ENCODE results near the gene ATXN2.
"Not testable (repeated sequence)": the region's sequence is repeated elsewhere in the genome, so short reads cannot be mapped to it uniquely, and the experiment has no call there.

Gene ATXN2

GRCh38 chr12:111413442-111414086 is 185.6 kb downstream of the ATXN2 start:
- no peak for DNase-seq

DNA sequence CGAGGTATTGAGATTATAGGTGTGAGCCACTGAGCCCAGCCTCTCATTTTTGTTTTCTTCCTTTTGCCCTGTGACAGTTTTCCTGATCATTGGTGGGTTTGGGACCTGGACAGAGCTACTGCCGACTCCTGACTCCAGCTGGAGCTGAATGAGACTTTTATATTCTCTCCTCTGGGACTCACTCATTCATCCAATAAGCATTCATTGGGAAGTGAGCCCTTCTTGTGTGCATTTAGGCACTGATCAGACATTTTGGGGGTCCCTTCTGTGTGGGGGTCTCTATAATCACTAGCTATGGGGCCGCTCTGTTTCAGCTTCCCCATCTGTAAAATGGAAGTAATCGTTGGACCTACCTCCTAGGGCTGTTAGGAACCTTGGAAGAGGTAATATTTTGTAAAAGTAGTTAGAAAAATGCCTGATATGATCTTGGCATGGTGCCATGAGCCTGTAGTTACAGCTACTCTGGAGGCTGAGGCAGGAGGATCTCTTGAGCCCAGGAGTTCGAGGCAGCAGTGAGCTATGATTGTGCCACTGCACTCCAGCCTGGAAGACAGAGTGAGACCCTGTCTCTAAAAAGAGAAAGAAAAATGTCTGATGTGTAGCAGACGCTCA is 186.2 kb downstream of the ATXN2 start:
- no peak for DNase-seq

DNA sequence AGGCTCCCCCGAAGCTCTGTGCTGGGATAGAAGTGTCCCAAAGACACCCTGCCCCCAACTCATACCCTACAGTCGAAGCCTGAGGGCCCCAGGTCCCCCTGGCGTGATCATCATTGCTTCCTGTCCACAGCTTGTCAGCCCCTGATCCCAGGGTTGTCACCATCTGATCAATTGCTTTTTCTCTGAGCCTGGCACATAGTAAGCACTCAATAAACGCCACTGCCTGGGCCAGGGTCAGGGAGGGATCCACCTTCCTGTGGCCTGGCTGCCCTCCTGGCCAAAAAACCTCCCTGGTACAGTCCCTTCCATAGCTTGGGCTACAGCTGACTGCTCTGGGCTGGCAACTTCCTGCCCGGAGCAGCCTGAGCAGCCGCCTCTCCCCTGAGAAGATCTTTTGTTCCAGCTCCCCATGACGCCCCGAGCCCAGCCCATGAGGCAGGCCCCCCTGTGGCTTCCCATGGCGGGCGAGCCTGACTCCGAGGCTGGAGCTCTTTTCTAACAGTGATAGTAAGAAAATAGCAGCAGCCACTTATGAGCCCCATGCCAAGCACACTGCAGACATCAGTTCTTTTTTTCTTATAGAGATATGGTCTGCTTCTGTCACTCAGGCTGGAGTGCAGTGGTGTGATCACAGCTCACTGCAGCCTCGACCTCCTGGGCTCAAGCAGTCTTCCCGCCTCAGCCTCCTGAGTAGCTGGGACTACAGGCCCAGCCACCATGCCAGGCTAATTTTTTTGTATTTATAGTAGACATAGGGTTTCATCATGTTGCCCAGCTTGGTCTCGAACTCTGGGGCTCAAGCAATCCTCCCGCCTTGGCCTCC is 186.9 kb downstream of the ATXN2 start:
- DNase-seq: no peak

DNA sequence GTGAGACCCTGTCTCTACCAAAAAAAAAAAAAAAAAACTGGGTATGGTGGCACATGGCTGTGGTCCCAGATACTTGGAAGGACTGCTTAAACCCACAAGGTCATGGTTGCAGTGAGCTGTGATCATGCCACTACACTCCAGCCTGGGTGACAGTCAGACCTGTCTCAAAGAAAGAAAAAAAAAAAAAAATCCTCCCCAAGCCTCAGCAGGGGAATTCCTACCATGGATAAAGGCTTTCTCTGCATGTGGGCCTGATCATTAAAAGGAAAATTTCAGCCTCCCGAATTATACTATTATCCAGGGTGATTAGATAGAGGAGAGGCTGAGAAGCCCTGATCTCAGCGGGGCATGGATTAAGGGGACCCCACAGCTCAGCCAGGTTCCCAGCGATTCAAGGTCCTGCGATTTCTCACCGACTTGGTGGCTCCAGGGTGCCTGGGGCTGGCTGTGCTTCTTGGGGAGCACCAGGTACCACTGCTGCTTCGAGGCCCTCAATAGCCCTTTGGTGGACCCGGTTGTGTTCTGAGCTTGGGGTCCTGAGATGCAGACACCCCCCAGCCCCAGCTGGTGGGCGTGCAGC is 187.8 kb downstream of the ATXN2 start:
- no peak for DNase-seq

- no peak for DNase-seq
Observed at GRCh38 chr12:111410431-111411184, 188.5 kb downstream of the ATXN2 start.

DNA sequence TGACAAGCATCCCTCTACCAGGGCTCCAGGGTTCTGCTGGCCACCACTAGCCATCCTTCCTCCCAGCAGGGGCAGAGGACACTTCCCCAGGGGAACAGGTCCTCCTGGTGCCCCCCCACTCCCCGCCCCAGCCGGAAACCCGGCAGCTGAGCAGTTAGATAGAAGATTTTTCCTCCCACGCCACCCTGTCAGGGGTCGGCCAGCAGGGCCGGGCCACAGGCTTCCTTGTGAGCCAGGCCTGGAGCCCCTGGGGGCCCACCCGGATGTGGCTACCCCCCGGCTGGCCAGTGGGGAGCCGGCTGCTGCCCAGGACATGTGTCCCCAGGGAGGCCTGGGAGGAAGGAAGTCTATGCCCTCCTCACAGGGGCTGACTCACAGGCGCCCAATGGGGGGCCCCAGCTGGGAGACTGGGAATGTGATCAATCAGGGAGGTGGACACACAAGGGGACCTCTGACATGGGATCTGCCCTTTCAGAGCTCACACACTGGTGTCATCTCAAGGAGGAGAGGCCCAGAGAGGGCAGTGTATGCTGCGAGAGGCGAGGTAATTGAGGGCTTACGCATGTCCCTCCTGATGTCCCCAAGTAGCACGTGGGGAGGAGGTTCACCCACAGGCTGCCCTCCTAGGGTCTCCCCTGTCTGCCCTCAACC is 189.2 kb downstream of the ATXN2 start:
- peak; percentile 76 for DNase-seq

DNA sequence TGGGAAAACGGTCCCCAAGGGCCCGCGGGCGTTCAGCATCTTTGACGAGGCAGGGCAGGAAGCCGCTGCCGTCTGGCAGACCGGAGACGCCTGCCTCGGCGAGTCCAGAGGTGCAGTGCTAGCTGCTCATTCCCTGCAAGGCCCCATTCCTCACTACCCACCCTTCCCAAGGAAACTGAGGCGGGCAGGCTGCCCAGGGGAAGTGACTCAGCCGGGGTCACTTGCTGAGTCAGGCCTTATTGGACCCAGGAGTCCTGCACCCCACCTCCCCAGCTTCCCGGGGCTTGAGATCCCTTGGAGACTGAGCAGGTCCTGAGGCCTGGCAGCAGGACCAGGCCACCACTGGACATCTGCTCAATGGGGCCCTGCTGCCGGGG is 189.7 kb downstream of the ATXN2 start:
- no peak for DNase-seq

GRCh38 chr12:111408686-111409402 is 190.3 kb downstream of the ATXN2 start:
- DNase-seq: no peak

GRCh38 chr12:111408116-111408440 is 191.0 kb downstream of the ATXN2 start:
- DNase-seq: no peak

DNA sequence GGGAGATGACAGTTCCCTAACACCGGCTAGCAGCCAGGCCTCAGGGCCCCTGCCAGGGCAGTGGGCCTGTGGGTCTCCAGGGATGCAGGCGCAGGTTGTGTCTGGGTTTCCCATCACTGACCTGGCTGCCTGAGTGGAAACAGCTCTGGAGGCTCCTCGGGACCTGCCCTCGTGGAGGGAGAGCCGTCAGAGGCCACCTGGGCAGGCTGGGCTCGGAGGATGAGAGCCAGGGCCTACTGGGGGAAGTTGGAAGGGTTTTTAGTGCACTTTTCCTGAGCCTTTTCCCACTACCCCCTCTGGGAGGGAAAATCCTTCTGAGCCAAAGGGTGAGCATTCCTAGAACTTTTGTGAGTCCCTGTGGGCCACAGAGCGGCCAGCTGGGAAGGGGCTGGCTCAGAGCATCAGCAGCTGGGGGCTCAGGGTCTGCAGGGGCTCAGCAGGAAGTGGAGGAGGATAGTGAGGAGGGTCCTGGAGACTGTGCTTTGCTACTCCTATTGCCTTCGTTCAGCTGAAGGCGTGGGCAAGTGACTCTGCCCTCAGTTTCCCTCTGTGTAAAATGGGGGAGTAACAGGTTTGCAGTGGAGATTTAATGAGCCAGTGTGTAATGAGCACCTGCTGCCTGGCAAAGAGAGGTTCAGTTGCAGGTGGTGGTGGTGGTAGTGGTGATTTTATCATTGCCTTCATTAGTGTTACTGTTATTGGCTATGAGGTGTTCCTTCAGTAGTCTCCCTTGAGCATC is 191.6 kb downstream of the ATXN2 start:
- DNase-seq: no peak

DNA sequence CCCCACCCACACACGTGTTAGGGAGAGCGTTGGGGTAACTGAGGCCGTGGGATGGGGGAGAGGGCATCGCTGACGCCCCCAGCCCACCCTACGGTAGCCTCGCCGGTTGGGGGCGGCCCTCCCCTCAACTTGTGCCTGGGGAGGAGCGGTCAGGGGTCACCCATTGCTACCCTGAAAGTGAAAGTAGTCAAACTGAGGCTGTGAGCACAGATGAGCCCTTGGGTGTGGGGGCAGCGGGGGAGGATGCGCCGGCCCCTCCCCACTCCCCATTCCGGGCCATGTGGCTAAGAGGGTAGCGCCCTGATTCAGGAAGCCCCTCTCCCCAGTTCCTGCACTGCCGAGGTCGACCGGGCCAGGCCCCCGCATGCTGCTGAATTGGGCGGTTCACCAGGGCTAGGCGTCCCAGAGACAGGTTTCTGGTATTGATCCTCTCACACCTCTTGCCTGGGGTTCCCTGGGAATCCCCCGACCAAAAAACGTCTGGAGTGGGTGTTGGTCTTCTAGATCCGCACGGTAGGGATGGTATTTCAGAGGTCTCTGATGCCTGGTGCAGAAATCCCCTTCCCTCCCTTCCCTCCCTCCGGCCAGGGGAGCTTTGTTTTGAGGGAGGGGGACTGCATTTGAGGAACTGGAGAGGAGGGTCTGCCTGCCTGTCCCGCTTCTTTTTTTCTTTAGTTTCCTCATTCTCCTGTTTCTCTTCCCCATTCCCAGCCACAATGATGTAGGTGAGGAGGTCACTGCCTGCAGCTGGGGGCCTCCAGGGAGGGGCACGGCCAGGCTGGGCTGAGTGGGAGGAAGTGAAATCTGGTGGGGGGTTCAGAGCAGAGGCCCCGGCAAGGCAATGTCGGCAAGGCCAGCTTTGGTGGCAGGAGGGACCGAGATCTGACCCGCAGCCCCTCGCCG is 192.4 kb downstream of the ATXN2 start:
- no peak for DNase-seq

DNA sequence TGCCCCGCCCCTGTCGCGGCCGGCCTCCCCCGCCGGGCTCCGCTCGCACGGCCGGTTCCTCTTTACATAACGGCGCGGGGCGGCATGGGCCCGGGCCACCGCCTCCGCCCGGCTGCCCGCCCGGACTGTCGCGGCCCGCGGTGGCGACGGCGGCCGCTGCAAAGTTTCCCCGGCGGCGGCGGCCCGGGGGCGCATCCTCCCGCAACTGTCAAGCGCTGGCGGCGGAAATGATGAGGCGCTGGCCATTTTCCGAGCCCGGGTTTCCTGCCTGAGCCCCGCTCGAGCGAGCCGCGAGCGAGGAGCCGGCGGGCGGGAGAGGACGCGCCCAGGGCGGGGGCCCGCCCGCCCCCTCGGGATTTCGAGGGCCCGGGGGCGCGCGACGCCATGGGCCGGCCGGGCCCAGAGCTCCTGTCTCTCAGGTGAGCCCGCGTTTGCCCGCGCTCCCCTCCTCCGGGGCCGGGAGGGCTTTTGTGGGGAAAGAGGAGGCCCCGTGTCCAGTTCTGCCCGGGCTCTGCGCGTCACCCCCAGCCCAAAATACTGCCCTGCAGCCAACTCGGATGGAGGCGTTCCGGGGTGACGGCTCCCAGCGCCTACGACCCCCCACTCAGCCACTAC is 193.1 kb downstream of the ATXN2 start, which contains the start of gene SH2B3:
Gene SH2B3 (plus strand): TSS at position 65 of the 615 bp plus-strand sequence. CDS start 12,223 bp downstream, outside the sequence.
- DNase-seq: no peak

DNA sequence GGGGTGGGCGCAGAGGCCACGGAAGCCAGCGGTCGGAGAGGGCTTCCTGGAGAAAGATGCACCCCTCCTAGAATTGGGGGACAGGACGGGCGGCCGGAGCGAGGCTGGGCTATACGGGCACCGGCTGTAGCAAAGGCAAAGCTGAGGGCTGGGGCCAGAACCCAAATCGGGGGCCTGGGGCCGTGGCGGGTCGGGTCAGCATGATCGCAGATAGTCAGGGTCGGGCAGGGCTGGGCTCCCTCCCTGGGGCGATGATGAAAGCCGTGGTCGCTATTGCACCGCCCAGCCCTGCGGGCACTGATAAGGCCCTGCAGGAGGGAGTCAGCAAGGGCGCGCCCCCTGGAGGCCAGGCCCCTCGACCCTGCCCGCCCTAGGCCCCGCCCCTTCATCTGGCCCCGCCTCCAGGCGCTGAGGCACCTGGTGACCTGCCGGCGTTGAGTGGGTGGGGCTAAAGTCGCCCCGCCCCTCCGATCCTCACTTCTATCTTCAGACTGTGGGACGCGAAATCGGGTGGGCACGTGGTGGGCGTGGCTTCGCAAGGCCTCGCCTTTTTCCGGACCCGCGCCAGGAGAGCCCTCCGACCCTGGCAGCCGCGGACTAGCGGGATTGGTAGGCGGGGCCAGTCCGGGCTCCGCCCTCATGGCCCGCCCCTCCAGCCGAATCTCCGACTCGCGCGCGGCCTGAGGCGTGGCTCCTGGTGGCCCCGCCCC is 193.8 kb downstream of the ATXN2 start:
- peak; percentile 100 for DNase-seq

DNA sequence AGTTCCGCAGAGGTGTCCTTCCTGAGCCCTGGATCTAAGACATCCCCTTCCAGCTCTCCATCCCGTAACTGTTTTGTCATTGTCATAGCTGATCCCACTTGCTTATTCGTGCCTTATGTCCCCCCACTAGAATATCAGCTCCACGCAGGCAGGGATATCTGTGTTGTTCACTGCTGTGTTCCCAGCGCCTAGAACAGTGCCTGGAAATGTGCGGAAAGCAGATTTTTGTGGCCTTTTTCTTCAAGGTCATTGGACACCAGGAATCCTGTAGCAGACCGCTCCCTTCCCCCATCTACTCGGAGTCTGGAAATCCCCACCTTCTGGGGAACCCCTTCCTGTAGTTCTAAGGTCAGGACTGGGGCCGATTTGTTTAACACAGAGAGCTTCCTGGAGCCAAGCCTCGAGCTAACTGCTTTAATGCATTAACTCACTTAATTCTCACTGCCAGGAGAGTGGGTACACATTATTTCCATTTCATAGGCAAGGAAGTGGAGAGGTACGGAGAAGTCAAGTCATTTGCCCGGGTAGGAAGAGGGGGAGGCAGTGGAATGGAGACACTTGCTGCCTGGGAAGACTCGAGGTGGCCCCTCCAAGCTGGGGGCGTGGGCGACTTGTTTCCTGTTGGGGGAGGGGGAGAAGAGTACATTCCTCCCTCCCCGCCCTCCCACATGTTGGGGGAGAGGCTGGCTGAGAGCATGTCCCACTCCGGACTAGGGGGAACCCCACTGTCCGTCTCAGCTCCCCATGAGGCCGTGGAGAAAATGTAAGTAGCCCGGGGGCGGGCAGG is 194.6 kb downstream of the ATXN2 start:
- peak; percentile 77 for DNase-seq

DNA sequence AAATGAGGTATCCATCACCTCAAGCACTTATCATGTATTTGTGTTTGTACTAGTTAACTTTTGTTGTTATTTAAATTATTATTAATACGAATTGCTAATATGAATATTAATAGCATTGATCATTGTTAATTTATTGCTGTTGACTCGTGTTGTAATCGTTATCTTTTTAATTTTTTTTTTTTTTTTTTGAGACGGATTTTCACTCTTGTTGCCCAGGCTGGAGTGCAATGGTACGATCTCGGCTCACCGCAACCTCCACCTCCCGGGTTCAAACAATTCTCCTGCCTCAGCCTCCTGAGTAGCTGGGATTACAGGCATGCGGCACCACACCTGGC is 196.7 kb downstream of the ATXN2 start:
- DNase-seq: not testable (repeated sequence)

All from islet precursor cell (in vitro differentiated cells).